Choroid plexus epithelial cell (primary cell): ENCODE measurements around the gene CXCL11.

Experiments
- DNase-seq: peaks from one replicate; pipeline ENCODE4 v3.0.0-alpha.2; 2010; ENCODE audit warnings: low read depth
- H3K4me3 ChIP-seq: 2 replicates; pipeline ENCODE4 v1.5.1; 2011; ENCODE audit warnings: low read depth, mild to moderate bottlenecking, control low read depth, low read length, moderate library complexity
- CTCF ChIP-seq: conservative IDR thresholded peaks from 2 replicates; pipeline ENCODE4 v1.5.1; 2011; ENCODE audit warnings: low read depth, mild to moderate bottlenecking, control low read depth, inconsistent platforms, low read length, moderate library complexity

The CXCL11 gene

GRCh38 chr4:76010576-76010975, 25.3 kb downstream of the CXCL11 start:
- TF ChIP-seq CTCF: no peak
- DNase-seq: no peak
- no peak overlapping the region for H3K4me3 ChIP-seq

- DNase-seq: no peak
- no peak overlapping the region for H3K4me3 ChIP-seq
- TF ChIP-seq CTCF: no peak
Observed at GRCh38 chr4:76009311-76009710, 26.6 kb downstream of the CXCL11 start.

- no peak for TF ChIP-seq CTCF
- DNase-seq: no peak
- no peak within 1 kb of the TSS for H3K4me3 ChIP-seq
Observed at GRCh38 chr4:76007089-76007862, 28.6 kb downstream of the CXCL11 start, which contains the start of gene CXCL9. Gene CXCL9 (minus strand): TSS chr4:76007509. CDS start chr4:76007449, 60 bp downstream.

- H3K4me3 ChIP-seq: no peak overlapping the region
- TF ChIP-seq CTCF: no peak
- DNase-seq: no peak
Observed at GRCh38 chr4:76003620-76004019, 32.2 kb downstream of the CXCL11 start.

- no peak overlapping the region for H3K4me3 ChIP-seq
- no peak for TF ChIP-seq CTCF
- no peak for DNase-seq
Observed at GRCh38 chr4:76003035-76003434, 32.8 kb downstream of the CXCL11 start.

GRCh38 chr4:76002176-76002575, 33.7 kb downstream of the CXCL11 start:
- no peak overlapping the region for H3K4me3 ChIP-seq
- TF ChIP-seq CTCF: no peak
- DNase-seq: peak; percentile 33

GRCh38 chr4:76001700-76002099, 34.2 kb downstream of the CXCL11 start:
- DNase-seq: no peak
- H3K4me3 ChIP-seq: no peak overlapping the region
- TF ChIP-seq CTCF: no peak
